ENCODE results near the gene GASK1A. TPM values are rescaled to one million over a fixed set of nuclear protein-coding genes. Genes with fewer than 3 reads are reported as not detected.

Gene GASK1A
- total and polyA plus RNA-seq, 2 experiments from 2014 or later: 2.6 to 11.1 TPM

- no peaks in the 10 kb centered on the region for H3K9me3 Mint-ChIP-seq
- no peaks in the 10 kb centered on the region for H3K36me3 Mint-ChIP-seq (ENCODE audit: low read depth)
- Histone ChIP-seq H3K4me3 (no peak overlapping the region), H3F3A (replicated peaks; ENCODE audit: low read depth) (no peaks in the 10 kb centered on the region), H3K27ac (ENCODE audit: low read depth) (no peak overlapping the region), H2AFZ (no peak overlapping the region), H3K36me3 (ENCODE audit: insufficient read depth) (no peaks in the 10 kb centered on the region), H3K9me2 (ENCODE audit: insufficient read depth) (no peaks in the 10 kb centered on the region), H4K20me1 (replicated peaks; ENCODE audit: insufficient read depth) (no peaks in the 10 kb centered on the region; the same call in 1 of the 2 replicates), H3K4me1 (ENCODE audit: insufficient read depth) (peaks cover 7% of the 10 kb centered on the region; the same call in 1 of the 2 replicates), H3K79me2 (replicated peaks; ENCODE audit: insufficient read depth) (no peaks in the 10 kb centered on the region), H3K4me2 (no peak overlapping the region), H3K27me3 (ENCODE audit: insufficient read depth) (no peaks in the 10 kb centered on the region)
- no peak overlapping the region for H3K27ac Mint-ChIP-seq
- H3K4me1 Mint-ChIP-seq: peaks cover 18% of the 10 kb centered on the region
- H3K27me3 Mint-ChIP-seq (ENCODE audit: insufficient read depth, low read depth, poor library complexity): no peaks in the 10 kb centered on the region
- no peak overlapping the region for H3K4me3 Mint-ChIP-seq
- DNase-seq (ENCODE audit: low spot score) (no peak), ATAC-seq (no peak)
- no peak for TF ChIP-seq NANOG (IDR thresholded peaks at IDR 0.05; ENCODE audit: borderline replicate concordance)
- no peak for TF ChIP-seq ZNF462 (CRISPR knock-in tag; IDR thresholded peaks at IDR 0.05)
- TF ChIP-seq POLR2AphosphoS5 (IDR thresholded peaks at IDR 0.05; ENCODE audit: low read depth): no peak
- TF ChIP-seq ZNF114 (CRISPR knock-in tag; IDR thresholded peaks at IDR 0.05): no peak
- TF ChIP-seq CTCF (conservative IDR thresholded peaks at IDR 0.05; ENCODE audit: low read depth in 2 of 2): no peak
- TF ChIP-seq ETS1 (IDR thresholded peaks at IDR 0.05): no peak
- TF ChIP-seq EZH2 (IDR thresholded peaks at IDR 0.05; ENCODE audit: low read depth, unreplicated experiment): no peak
- no peak for TF ChIP-seq EZH2phosphoT487 (IDR thresholded peaks at IDR 0.05; ENCODE audit: unreplicated experiment)
Measured at GRCh38 chr3:43004282-43004681, 25.2 kb downstream of the GASK1A start.

All from GM23338 (cell line).